HCT116 (cell line): ENCODE data around the gene SNX8. TPM values are rescaled to one million over a fixed set of nuclear protein-coding genes. Genes with fewer than 3 reads are reported as not detected.

Experiments used
- ATAC-seq: fragments of 200-7000 bp; cut with Tn5 transposase; 2 replicates; pipeline ENCODE4 v1.9.1; 2020; ENCODE audit warnings: mild to moderate bottlenecking, moderate library complexity
- BruUV-seq: library from RNA; stranded (reverse); fragments of 400-500 nt; replicated peaks from 2 replicates; lab custom pipeline; 2021; lab: Mats Ljungman, UMichigan
- CTCF ChIA-PET: fragments of 300-600 bp; sonication (Branson Sonifier 250); formaldehyde crosslinking; loops from one replicate; lab custom pipeline; 2021; ENCODE audit warnings: antibody characterized with exemption; lab: Charles Lee
- POLR2A ChIA-PET: fragments of 300-600, 350-600 bp; sonication (Branson Sonifier 250); formaldehyde crosslinking; loops from one replicate; lab custom pipeline; 2021; ENCODE audit warnings: antibody characterized with exemption; lab: Charles Lee
- RAD21 ChIA-PET, 2 experiments: fragments of 300-600 bp; sonication (Branson Sonifier 250); formaldehyde crosslinking; loops; one replicate each; lab custom pipeline; 2023; ENCODE audit warnings: low total read pairs in 2 of 2; ENCODE audit not compliant: uncharacterized antibody in 2 of 2, unreplicated experiment in 2 of 2, low non-redundant PET in 1 of 2; lab: Charles Lee
- DNase-seq: peaks from one replicate; pipeline ENCODE4 v3.0.0-alpha.2; 2010; ENCODE audit warnings: low read depth, low spot score
- H2AFZ ChIP-seq: fragments of 200-600 bp; shearing (Covaris generic), sonication (generic); 2 replicates; pipeline ENCODE4 v1.6.1; 2017; ENCODE audit warnings: low read depth, mixed run types, mixed read lengths, antibody characterized with exemption, low read length; ENCODE audit not compliant: poor library complexity, severe bottlenecking
- H3K27ac ChIP-seq: 2 replicates; pipeline ENCODE4 v1.5.1; 2012; ENCODE audit warnings: low read depth, low read length
- H3K27me3 ChIP-seq: fragments of 200-600 bp; sonication (generic); 2 replicates; pipeline ENCODE4 v1.6.1; 2016; ENCODE audit warnings: mixed run types, low read length, mixed read lengths; ENCODE audit not compliant: insufficient read depth
- H3K36me3 ChIP-seq, 2 experiments: fragments of 200-500 bp in 1 of 2; fragments of 200-600 bp in 1 of 2; sonication (Bioruptor generic) in 1 of 2; sonication (generic) in 1 of 2; 2 replicates each; pipeline versions ENCODE4 v1.5.1 to v1.6.1; 2014 to 2016; ENCODE audit warnings: low read length in 2 of 2, inconsistent platforms in 1 of 2, mixed read lengths in 1 of 2, mixed run types in 1 of 2; ENCODE audit not compliant: insufficient read depth in 2 of 2, control insufficient read depth in 1 of 2
- H3K4me1 ChIP-seq, 2 experiments: fragments of 200-600 bp in 1 of 2; sonication (generic) in 1 of 2; 2 replicates each; pipeline versions ENCODE4 v1.5.1 to v1.6.1; 2012 to 2017; ENCODE audit warnings: low read length in 2 of 2, inconsistent platforms in 1 of 2, mild to moderate bottlenecking in 1 of 2, mixed read lengths in 1 of 2, mixed run types in 1 of 2, moderate library complexity in 1 of 2; ENCODE audit not compliant: insufficient read depth in 2 of 2, control insufficient read depth in 1 of 2
- H3K4me2 ChIP-seq: fragments of 200-600 bp; sonication (generic); 2 replicates; pipeline ENCODE4 v1.6.1; 2017; ENCODE audit warnings: mixed run types, low read length, mixed read lengths
- H3K4me3 ChIP-seq, 2 experiments: fragments of 200-600 bp in 1 of 2; sonication (generic) in 1 of 2; replicated peaks in 1 of 2; 2 replicates each; pipeline ENCODE4 v1.5.1; 2011 to 2016; ENCODE audit warnings: low read length in 2 of 2, control low read depth in 1 of 2, low read depth in 1 of 2, mild to moderate bottlenecking in 1 of 2, mixed read lengths in 1 of 2, mixed run types in 1 of 2
- H3K79me2 ChIP-seq: fragments of 200-600 bp; sonication (generic); 2 replicates; pipeline ENCODE4 v1.6.1; 2017; ENCODE audit warnings: mild to moderate bottlenecking, mixed run types, low read length, moderate library complexity, mixed read lengths; ENCODE audit not compliant: insufficient read depth
- H3K9ac ChIP-seq: fragments of 200-600 bp; sonication (generic); 2 replicates; pipeline ENCODE4 v1.6.1; 2016; ENCODE audit warnings: low read length, mixed read lengths
- H3K9me2 ChIP-seq: fragments of 200-600 bp; sonication (generic), shearing (Covaris generic); 2 replicates; pipeline ENCODE4 v1.6.1; 2017; ENCODE audit warnings: mixed run types, mild to moderate bottlenecking, moderate library complexity; ENCODE audit not compliant: insufficient read depth
- H3K9me3 ChIP-seq, 2 experiments: fragments of 200-500 bp in 1 of 2; fragments of 200-600 bp in 1 of 2; sonication (Bioruptor generic) in 1 of 2; sonication (generic) in 1 of 2; 2 replicates each; pipeline ENCODE4 v1.6.1; 2014 to 2017; ENCODE audit warnings: low read length in 2 of 2, mixed read lengths in 2 of 2, inconsistent platforms in 1 of 2, low read depth in 1 of 2, mild to moderate bottlenecking in 1 of 2, mixed run types in 1 of 2, moderate library complexity in 1 of 2; ENCODE audit not compliant: control insufficient read depth in 1 of 2, insufficient read depth in 1 of 2
- H4K20me1 ChIP-seq: fragments of 200-600 bp; sonication (generic), shearing (Covaris generic); 2 replicates; pipeline ENCODE4 v1.6.1; 2017; ENCODE audit warnings: mixed run types, mild to moderate bottlenecking, moderate library complexity; ENCODE audit not compliant: insufficient read depth
- CBX3 ChIP-seq: IDR thresholded peaks from 2 replicates; pipeline ENCODE4 v1.6.1; 2012; ENCODE audit warnings: low read depth
- CEBPB ChIP-seq: IDR thresholded peaks from 2 replicates; pipeline ENCODE4 v1.6.1; 2012; ENCODE audit warnings: low read depth
- CTCF ChIP-seq, 3 experiments: fragments of 200-600 bp in 1 of 3; sonication (generic) in 1 of 3; IDR thresholded peaks in 2 of 3; conservative IDR thresholded peaks in 1 of 3; 2 replicates each; pipeline ENCODE4 v1.5.1; 2012 to 2017; ENCODE audit warnings: low read depth in 2 of 3, low read length in 2 of 3, antibody characterized with exemption in 1 of 3, borderline replicate concordance in 1 of 3, control low read depth in 1 of 3, mild to moderate bottlenecking in 1 of 3, mixed read lengths in 1 of 3, mixed run types in 1 of 3, moderate library complexity in 1 of 3; ENCODE audit not compliant: insufficient read depth in 1 of 3
- EGR1 ChIP-seq: IDR thresholded peaks from 2 replicates; pipeline ENCODE4 v1.6.1; 2012; ENCODE audit warnings: low read depth
- EZH2 ChIP-seq: fragments of 200-600 bp; sonication (generic); IDR thresholded peaks from 2 replicates; pipeline ENCODE4 v1.6.1; 2017; ENCODE audit warnings: antibody characterized with exemption, mixed run types
- EZH2phosphoT487 ChIP-seq: fragments of 200-600 bp; IDR thresholded peaks from 2 replicates; pipeline ENCODE4 v1.6.1; 2018; ENCODE audit warnings: antibody characterized with exemption, borderline replicate concordance
- FOSL1 ChIP-seq: IDR thresholded peaks from 2 replicates; pipeline ENCODE4 v1.6.1; 2012; ENCODE audit warnings: low read depth
- JUND ChIP-seq: IDR thresholded peaks from 2 replicates; pipeline ENCODE4 v1.6.1; 2012
- MAX ChIP-seq: IDR thresholded peaks from 2 replicates; pipeline ENCODE4 v1.6.1; 2012
- POLR2A ChIP-seq: IDR thresholded peaks from 2 replicates; pipeline ENCODE4 v1.7.0; 2011; ENCODE audit warnings: borderline replicate concordance; ENCODE audit not compliant: insufficient read depth, insufficient read length; ENCODE audit errors: extremely low read depth
- POLR2AphosphoS5 ChIP-seq: IDR thresholded peaks from 2 replicates; pipeline ENCODE4 v1.6.1; 2011; ENCODE audit warnings: mild to moderate bottlenecking, low read depth, low read length, moderate library complexity
- REST ChIP-seq: IDR thresholded peaks from 2 replicates; pipeline ENCODE4 v1.6.1; 2012; ENCODE audit warnings: low read depth
- SIN3A ChIP-seq: IDR thresholded peaks from 2 replicates; pipeline ENCODE4 v1.6.1; 2012; ENCODE audit warnings: low read depth
- SP1 ChIP-seq: IDR thresholded peaks from 2 replicates; pipeline ENCODE4 v1.6.1; 2012; ENCODE audit warnings: low read depth
- SRF ChIP-seq: IDR thresholded peaks from 2 replicates; pipeline ENCODE4 v1.6.1; 2012; ENCODE audit warnings: low read depth
- TCF7L2 ChIP-seq: IDR thresholded peaks from 2 replicates; pipeline ENCODE4 v1.7.0; 2011; ENCODE audit warnings: borderline replicate concordance, inconsistent platforms; ENCODE audit not compliant: insufficient read depth, insufficient read length; ENCODE audit errors: extremely low read depth
- YY1 ChIP-seq: IDR thresholded peaks from 2 replicates; pipeline ENCODE4 v1.6.1; 2011; ENCODE audit warnings: low read length, low read depth, moderate library complexity, mild to moderate bottlenecking; ENCODE audit not compliant: insufficient replicate concordance; ENCODE audit errors: extremely low read depth
- ZFX ChIP-seq: fragments of 450-650 bp; IDR thresholded peaks from 2 replicates; pipeline ENCODE4 v1.6.1; 2017
- ZNF274 ChIP-seq: fragments of 200-500 bp; sonication (Bioruptor generic); IDR thresholded peaks from 2 replicates; pipeline ENCODE4 v1.6.1; 2014; ENCODE audit warnings: mild to moderate bottlenecking, low read depth, low read length, inconsistent platforms
- intact Hi-C: fragments of 100-400 bp; cut with micrococcal nuclease; formaldehyde crosslinking; loops from 2 replicates; pipeline ENCODE4 v1.10.0; 2022
- total RNA-seq: library from RNA; stranded (reverse); gene quantifications from one replicate; pipeline ENCODE4 v1.2.1, GENCODE V29; 2021; ENCODE audit not compliant: unreplicated experiment

Gene SNX8
- total RNA-seq, 1 experiment from 2014 or later: 41.7 TPM

GRCh38 chr7:2359610-2360009 is 45.4 kb upstream of the SNX8 start (continued):
- TF ChIP-seq CTCF (IDR thresholded peaks at IDR 0.05 in 2 of 3, conservative IDR thresholded peaks at IDR 0.05 in 1 of 3; ENCODE audit: borderline replicate concordance in 1 of 3, insufficient read depth in 1 of 3, low read depth in 2 of 3, low read length in 2 of 3) (no peak), MAX (no peak), ZFX (no peak), FOSL1 (no peak), SP1 (no peak), YY1 (no peak), POLR2A (no peak), TCF7L2 (no peak), JUND (no peak)

GRCh38 chr7:2358968-2359527 is 44.8 kb upstream of the SNX8 start:
- no TSS peak for BruUV-seq
- Histone ChIP-seq H3K27me3 (no peaks in the 10 kb centered on the region), H4K20me1 (peaks cover 50% of the 10 kb centered on the region; the same call in 1 of the 2 replicates), H3K9me2 (no peaks in the 10 kb centered on the region), H3K9ac (no peak overlapping the region), H3K79me2 (peaks cover 88% of the 10 kb centered on the region), H3K9me3 (no peaks in the 10 kb centered on the region), H3K4me1 (peaks cover 5 to 22% of the 10 kb centered on the region in 2 experiments; a peak in 3 of 4 replicates), H3K4me3 (no peak overlapping the region), H3K27ac (no peak overlapping the region), H3K36me3 (peaks cover 41 to 65% of the 10 kb centered on the region in 2 experiments), H3K4me2 (no peak overlapping the region), H2AFZ (no peak overlapping the region)
- CTCF ChIA-PET: no interaction called here
- no peak for DNase-seq
- POLR2A ChIA-PET: no interaction called here
- no peak for ATAC-seq
- RAD21 ChIA-PET: no interaction called here
- intact Hi-C loops: no loop called here
- TF ChIP-seq EZH2phosphoT487 (no peak), FOSL1 (no peak), SRF (no peak), SP1 (no peak), POLR2AphosphoS5 (no peak), EGR1 (no peak), SIN3A (no peak), ZNF274 (no peak), EZH2 (no peak), CBX3 (no peak), REST (no peak), POLR2A (no peak), CEBPB (no peak)
